GM19193 (cell line): Measurements from ENCODE around the gene YIF1B.

Experiments
- POLR2A ChIP-seq: IDR thresholded peaks from 4 replicates; pipeline ENCODE4 v1.6.1; 2011; ENCODE audit not compliant: insufficient read depth, insufficient read length; ENCODE audit errors: extremely low read depth

Gene YIF1B

GRCh38 chr19:38315657-38316476 lies at the start of gene YIF1B:
Gene YIF1B, minus strand, starts transcription at chr19:38315947. Its CDS starts 30 bp downstream, at chr19:38315917.
- TF ChIP-seq POLR2A: peak; percentile 36

- no peak for TF ChIP-seq POLR2A
Measured at GRCh38 chr19:38362076-38362945, 46.6 kb upstream of the YIF1B start.

GRCh38 chr19:38361633-38362075 lies 45.9 kb upstream of the YIF1B start:
- no peak for TF ChIP-seq POLR2A

GRCh38 chr19:38360839-38361631 lies 45.3 kb upstream of the YIF1B start:
- TF ChIP-seq POLR2A: no peak

- TF ChIP-seq POLR2A: no peak
Measured at GRCh38 chr19:38360351-38360750, 44.6 kb upstream of the YIF1B start.

GRCh38 chr19:38359242-38360021 lies 43.7 kb upstream of the YIF1B start:
- TF ChIP-seq POLR2A: no peak

- TF ChIP-seq POLR2A: no peak
Measured at GRCh38 chr19:38358071-38358470, 42.3 kb upstream of the YIF1B start.

- TF ChIP-seq POLR2A: no peak
Measured at GRCh38 chr19:38355728-38356725, 40.3 kb upstream of the YIF1B start.

GRCh38 chr19:38352611-38353010 lies 36.9 kb upstream of the YIF1B start:
- no peak for TF ChIP-seq POLR2A

GRCh38 chr19:38351865-38352395 lies 36.2 kb upstream of the YIF1B start:
- TF ChIP-seq POLR2A: no peak

- TF ChIP-seq POLR2A: no peak
Measured at GRCh38 chr19:38350883-38351282, 35.1 kb upstream of the YIF1B start.

GRCh38 chr19:38346837-38347236 lies 31.1 kb upstream of the YIF1B start:
- TF ChIP-seq POLR2A: no peak

- no peak for TF ChIP-seq POLR2A
Measured at GRCh38 chr19:38340927-38341326, 25.2 kb upstream of the YIF1B start.

GRCh38 chr19:38337360-38337653 lies 21.6 kb upstream of the YIF1B start:
- no peak for TF ChIP-seq POLR2A
